A549 (cell line): ENCODE results near the gene TTC1. TPM values are rescaled to one million over a fixed set of nuclear protein-coding genes. Genes with fewer than 3 reads are reported as not detected.

Experiments used
- ATAC-seq, 2 experiments: fragments of 200-7000 bp in 1 of 2; fragments of >200 bp in 1 of 2; cut with Nextera tagmentation in 1 of 2; cut with Tn5 transposase in 1 of 2; 3 replicates each; pipeline versions ENCODE4 v1.8.0 to v1.9.1; 2018 to 2020; ENCODE audit warnings: mild to moderate bottlenecking in 1 of 2, moderate library complexity in 1 of 2
- CTCF ChIA-PET: fragments of 300-600 bp; sonication (Branson Sonifier 250); formaldehyde crosslinking; extraction: SDS; loops from one replicate; lab custom pipeline; 2021; ENCODE audit warnings: antibody characterized with exemption, inconsistent platforms; lab: Yijun Ruan, JAX
- POLR2A ChIA-PET: fragments of 350-600 bp; formaldehyde crosslinking; extraction: SDS; loops from one replicate; lab custom pipeline; 2021; ENCODE audit warnings: antibody characterized with exemption, inconsistent platforms; lab: Yijun Ruan, JAX
- DNase-seq, 2 experiments: peaks; one replicate each; pipeline versions ENCODE4 v3.0.0 to v3.0.0-alpha.2; 2011 to 2016; ENCODE audit warnings: low read depth in 1 of 2, low spot score in 1 of 2
- FAIRE-seq: peaks from 2 replicates; lab custom pipeline; 2011; peaks lifted over from hg19 to GRCh38; lab: Jason Lieb, UNC
- H3K27ac ChIP-seq, 2 experiments: fragments of >200 bp; sonication (Bioruptor Twin); formaldehyde crosslinking; 3 replicates each; pipeline ENCODE4 v1.5.1; 2016 to 2017
- H3K4me1 ChIP-seq: fragments of >200 bp; sonication (Bioruptor Twin); formaldehyde crosslinking; 3 replicates; pipeline ENCODE4 v1.6.1; 2016
- H3K4me2 ChIP-seq: fragments of >200 bp; sonication (Bioruptor Twin); formaldehyde crosslinking; 3 replicates; pipeline ENCODE4 v1.6.1; 2016
- H3K4me3 ChIP-seq: fragments of >200 bp; sonication (Bioruptor Twin); formaldehyde crosslinking; 3 replicates; pipeline ENCODE4 v1.5.1; 2016
- H3K9me3 ChIP-seq: fragments of >200 bp; sonication (Bioruptor Twin); formaldehyde crosslinking; 3 replicates; pipeline ENCODE4 v1.6.1; 2016
- BHLHE40 ChIP-seq: IDR thresholded peaks from 2 replicates; pipeline ENCODE4 v1.6.1; 2012; ENCODE audit warnings: low read depth, low read length, inconsistent platforms
- CBX8 ChIP-seq: fragments of 200-600 bp; sonication (generic); IDR thresholded peaks from 2 replicates; pipeline ENCODE4 v1.6.1; 2016
- CHD2 ChIP-seq: fragments of 150-350 bp; IDR thresholded peaks from 2 replicates; pipeline ENCODE4 v1.6.1; 2014; ENCODE audit warnings: low read length; ENCODE audit not compliant: partially characterized antibody
- EHF ChIP-seq: fragments of 250-450 bp; sonication (Bioruptor Pico); IDR thresholded peaks from 2 replicates; pipeline ENCODE4 v1.5.0; 2020; ENCODE audit warnings: mild to moderate bottlenecking
- EHMT2 ChIP-seq: fragments of 200-600 bp; sonication (generic); IDR thresholded peaks from 2 replicates; pipeline ENCODE4 v1.6.1; 2016; ENCODE audit warnings: antibody characterized with exemption, low read depth, mild to moderate bottlenecking, moderate library complexity
- FOSB ChIP-seq: fragments of 250-450 bp; sonication (Bioruptor Pico); IDR thresholded peaks from 2 replicates; pipeline ENCODE4 v1.5.0; 2020; ENCODE audit warnings: mild to moderate bottlenecking, moderate library complexity
- FOSL2 ChIP-seq, 2 experiments: fragments of 450-650 bp in 1 of 2; fragments of >200 bp in 1 of 2; sonication (Bioruptor Twin) in 1 of 2; formaldehyde crosslinking; IDR thresholded peaks; 2 replicates each; pipeline versions ENCODE4 v1.5.0 to v1.6.1; 2016 to 2020; ENCODE audit warnings: mild to moderate bottlenecking in 1 of 2, moderate library complexity in 1 of 2
- HDAC2 ChIP-seq: fragments of 200-600 bp; sonication (generic); IDR thresholded peaks from 2 replicates; pipeline ENCODE4 v1.6.1; 2016
- HOXA7 ChIP-seq: fragments of 250-450 bp; sonication (Bioruptor Pico); IDR thresholded peaks from 2 replicates; pipeline ENCODE4 v1.5.0; 2020; ENCODE audit warnings: mild to moderate bottlenecking, moderate library complexity
- HOXB13 ChIP-seq: fragments of 250-450 bp; sonication (Bioruptor Pico); IDR thresholded peaks from 2 replicates; pipeline ENCODE4 v1.5.0; 2020; ENCODE audit warnings: low read depth, mild to moderate bottlenecking, moderate library complexity
- HOXB5 ChIP-seq: fragments of 250-450 bp; sonication (Bioruptor Pico); IDR thresholded peaks from 2 replicates; pipeline ENCODE4 v1.5.0; 2020; ENCODE audit warnings: mild to moderate bottlenecking, moderate library complexity
- MAZ ChIP-seq: fragments of 150-350 bp; IDR thresholded peaks from 2 replicates; pipeline ENCODE4 v1.6.1; 2014; ENCODE audit warnings: antibody characterized with exemption, low read depth, low read length, borderline replicate concordance
- MYC ChIP-seq: IDR thresholded peaks from 2 replicates; pipeline ENCODE4 v1.6.1; 2012; ENCODE audit warnings: mild to moderate bottlenecking, inconsistent platforms, low read length, improper control_type of control experiment, borderline replicate concordance
- NPAS2 ChIP-seq: fragments of 250-450 bp; sonication (Bioruptor Pico); IDR thresholded peaks from 2 replicates; pipeline ENCODE4 v1.8.0; 2022; ENCODE audit warnings: mild to moderate bottlenecking, moderate library complexity, borderline replicate concordance
- NR3C1 ChIP-seq: fragments of >200 bp; sonication (Bioruptor Twin); formaldehyde crosslinking; IDR thresholded peaks from 3 replicates; pipeline ENCODE4 v1.6.1; 2017
- SMC3 ChIP-seq: fragments of >200 bp; sonication (Bioruptor Twin); formaldehyde crosslinking; IDR thresholded peaks from 3 replicates; pipeline ENCODE4 v1.6.1; 2018; ENCODE audit warnings: inconsistent platforms
- TFCP2L1 ChIP-seq: fragments of 250-450 bp; sonication (Bioruptor Pico); IDR thresholded peaks from 2 replicates; pipeline ENCODE4 v1.5.0; 2021; ENCODE audit warnings: mild to moderate bottlenecking
- ZNF302 ChIP-seq: fragments of 250-450 bp; sonication (Bioruptor Pico); IDR thresholded peaks from 2 replicates; pipeline ENCODE4 v1.9.0; 2021; ENCODE audit warnings: inconsistent platforms, mild to moderate bottlenecking, moderate library complexity
- ZSCAN20 ChIP-seq: fragments of 250-450 bp; sonication (Bioruptor Pico); IDR thresholded peaks from 2 replicates; pipeline ENCODE4 v1.8.0; 2022; ENCODE audit warnings: mild to moderate bottlenecking, moderate library complexity
- WGBS: methylation state at CpG from one replicate; pipeline ENCODE4 v1.1.6; 2017; ENCODE audit errors: missing lambda C conversion rate; 5-methylcytosine and 5-hydroxymethylcytosine counted together
- polyA plus RNA-seq, 4 experiments: library from polyadenylated mRNA; depleted of rRNA in 3 of 4; stranded (reverse); fragments of >200 nt; fragmentation: RNase III in 1 of 4; extraction: RNeasy Plus Mini Kit Qiagen cat#74134 plus additional on column Dnase treatment in 1 of 4; gene quantifications; 2 replicates in 3 of 4; 3 replicates in 1 of 4; pipeline ENCODE4 v1.2.3, GENCODE V29; 2011 to 2017
- TF ChIP-seq, protein P1 (sequence below): IDR thresholded peaks from 2 replicates; pipeline ENCODE4 v1.6.1; 2012
- TF ChIP-seq, protein P2 (sequence below): IDR thresholded peaks from 2 replicates; pipeline ENCODE4 v1.6.1; 2012; ENCODE audit warnings: low read depth, borderline replicate concordance
- TF ChIP-seq, protein P3 (sequence below): fragments of >200 bp; sonication (Bioruptor Twin); formaldehyde crosslinking; IDR thresholded peaks from 3 replicates; pipeline ENCODE4 v1.5.1; 2016
- TF ChIP-seq, protein P4 (sequence below): fragments of 250-450 bp; sonication (Bioruptor Pico); IDR thresholded peaks from 2 replicates; pipeline ENCODE4 v1.5.0; 2020; ENCODE audit warnings: low read depth, mild to moderate bottlenecking, moderate library complexity
- TF ChIP-seq, protein P5 (sequence below): fragments of >200 bp; sonication (Bioruptor Twin); formaldehyde crosslinking; IDR thresholded peaks from 3 replicates; pipeline ENCODE4 v1.6.1; 2016

Gene TTC1
- polyA plus RNA-seq, 2 of the 4 experiments (the other 2 are of a cell fraction) = 64.9 to 79.7 TPM

DNA sequence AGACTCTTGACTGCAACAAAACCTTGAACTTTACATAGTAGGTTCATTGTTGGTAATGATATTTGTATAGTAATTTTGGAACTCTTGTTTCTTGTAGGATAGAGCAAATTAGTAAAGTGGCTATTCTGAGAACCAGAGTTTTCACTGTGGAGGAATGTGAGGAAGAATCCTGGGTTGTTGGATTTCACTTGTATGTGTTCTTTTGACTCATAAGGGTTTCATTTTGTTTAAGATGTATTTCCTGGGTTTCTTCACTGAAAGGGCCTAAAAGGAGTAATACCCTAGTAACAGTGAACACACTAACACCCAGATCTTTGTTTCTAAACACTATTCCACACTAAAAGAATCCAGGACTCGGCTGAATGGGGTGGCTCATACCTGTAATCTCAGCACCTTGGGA lies 20.1 kb downstream of the TTC1 start:
- CTCF ChIA-PET = no interaction called here
- TF ChIP-seq NR3C1 (no peak), HOXB5 (CRISPR knock-in tag) (no peak), CHD2 (no peak), ZNF302 (CRISPR knock-in tag) (no peak)
- ATAC-seq (no peak), FAIRE-seq (no peak), DNase-seq (no peak)
- Histone ChIP-seq H3K9me3 (no peaks in the 10 kb centered on the region), H3K4me3 (no peak overlapping the region), H3K4me2 (no peak overlapping the region), H3K4me1 (no peaks in the 10 kb centered on the region), H3K27ac (no peak overlapping the region)
- POLR2A ChIA-PET = no interaction called here
- WGBS = 96% methylated on average over 1 of the region's 1 CpG

DNA sequence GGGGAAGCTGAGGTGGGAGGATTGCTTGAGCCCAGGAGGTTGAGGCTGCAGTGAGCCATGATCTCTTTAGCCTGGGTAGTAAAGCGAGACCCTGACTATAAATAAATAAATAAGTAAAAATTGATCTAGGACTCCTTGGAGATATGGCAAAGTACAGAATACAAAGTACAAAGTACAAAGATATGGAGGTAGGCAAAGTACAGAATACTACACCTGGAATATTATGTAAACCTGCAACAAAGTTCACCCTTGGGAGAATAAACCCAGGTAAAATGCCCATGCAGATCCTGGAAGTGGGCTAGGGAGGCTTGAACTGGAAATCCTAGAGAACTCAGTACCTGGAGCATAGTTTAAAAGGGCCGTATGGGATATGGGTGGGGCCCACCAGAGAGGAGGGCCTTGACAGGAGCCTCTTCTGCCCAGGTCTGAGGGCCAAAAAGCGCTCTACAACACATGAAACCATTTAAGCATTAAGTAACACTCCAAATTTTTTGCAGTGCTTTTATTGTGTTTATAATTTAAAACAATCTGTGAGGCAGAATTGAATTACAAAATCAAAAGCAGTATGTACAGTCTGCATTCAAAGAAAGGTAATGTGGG lies 20.7 kb downstream of the TTC1 start:
- DNase-seq = no peak
- POLR2A ChIA-PET = no interaction called here
- Histone ChIP-seq H3K4me2 (no peak overlapping the region), H3K27ac (no peak overlapping the region), H3K4me1 (no peaks in the 10 kb centered on the region), H3K4me3 (no peak overlapping the region), H3K9me3 (no peaks in the 10 kb centered on the region)
- CTCF ChIA-PET = no interaction called here
- no peak for ATAC-seq
- TF ChIP-seq EHMT2 (no peak), NR3C1 (no peak), CBX8 (no peak), HDAC2 (no peak), FOSB (no peak), HOXB13 (CRISPR knock-in tag) (no peak)
- FAIRE-seq = no peak
- 96% methylated on average over 3 of the region's 3 CpGs for WGBS

DNA sequence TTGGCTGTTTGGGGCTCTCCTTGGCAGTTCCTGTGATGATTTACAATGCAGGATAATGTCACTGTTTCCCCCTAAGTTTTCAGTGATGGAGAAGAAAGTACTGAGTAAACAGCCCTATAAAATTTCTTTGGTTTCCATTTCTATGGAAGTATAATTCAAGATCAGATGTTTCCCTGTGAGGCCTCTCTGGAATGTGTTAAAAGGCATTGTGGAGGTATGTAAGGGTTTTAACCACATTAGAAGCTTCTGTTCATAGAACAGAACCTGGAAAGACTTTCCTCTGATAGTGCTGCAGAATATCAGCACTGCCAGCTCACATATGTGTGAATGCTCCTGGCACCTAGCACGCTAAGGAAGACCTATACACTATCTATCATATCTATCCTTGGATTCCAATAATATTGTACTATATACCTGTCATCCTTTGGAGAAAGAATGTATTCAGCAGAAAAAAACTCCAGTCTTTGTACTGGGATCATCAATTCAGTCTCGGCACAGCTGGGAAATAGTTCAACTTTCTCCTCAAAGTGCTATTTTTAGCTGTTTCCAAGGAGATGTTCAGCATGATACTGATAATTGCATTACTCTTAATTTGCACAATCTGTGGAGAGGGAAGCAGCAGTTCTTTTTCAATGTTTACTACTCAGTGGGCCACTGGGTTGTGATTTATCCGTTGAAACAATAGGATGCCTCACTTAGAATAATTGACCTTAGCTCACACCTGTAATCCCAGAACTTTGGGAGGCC lies 21.9 kb downstream of the TTC1 start:
- 98% methylated on average over 3 of the region's 3 CpGs for WGBS
- DNase-seq = no peak
- no peaks in the 10 kb centered on the region for H3K4me1 ChIP-seq
- H3K9me3 ChIP-seq = no peaks in the 10 kb centered on the region
- POLR2A ChIA-PET = no interaction called here
- no peak overlapping the region for H3K4me3 ChIP-seq
- no peak for FAIRE-seq
- CTCF ChIA-PET = interaction anchor here (0.6 to 2.7 kb wide), 2 partner anchors 9 to 336 kb away, joined by 3 to 14 read pairs; no protein-coding TSS in a partner anchor
- no peak for ATAC-seq
- H3K27ac ChIP-seq = no peak overlapping the region
- TF ChIP-seq FOSB (no peak), HOXA7 (no peak)
- TF ChIP-seq, protein P1, sequence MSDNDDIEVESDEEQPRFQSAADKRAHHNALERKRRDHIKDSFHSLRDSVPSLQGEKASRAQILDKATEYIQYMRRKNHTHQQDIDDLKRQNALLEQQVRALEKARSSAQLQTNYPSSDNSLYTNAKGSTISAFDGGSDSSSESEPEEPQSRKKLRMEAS = no peak
- TF ChIP-seq, all 56 proteins: peak for 0
- no peak overlapping the region for H3K4me2 ChIP-seq

DNA sequence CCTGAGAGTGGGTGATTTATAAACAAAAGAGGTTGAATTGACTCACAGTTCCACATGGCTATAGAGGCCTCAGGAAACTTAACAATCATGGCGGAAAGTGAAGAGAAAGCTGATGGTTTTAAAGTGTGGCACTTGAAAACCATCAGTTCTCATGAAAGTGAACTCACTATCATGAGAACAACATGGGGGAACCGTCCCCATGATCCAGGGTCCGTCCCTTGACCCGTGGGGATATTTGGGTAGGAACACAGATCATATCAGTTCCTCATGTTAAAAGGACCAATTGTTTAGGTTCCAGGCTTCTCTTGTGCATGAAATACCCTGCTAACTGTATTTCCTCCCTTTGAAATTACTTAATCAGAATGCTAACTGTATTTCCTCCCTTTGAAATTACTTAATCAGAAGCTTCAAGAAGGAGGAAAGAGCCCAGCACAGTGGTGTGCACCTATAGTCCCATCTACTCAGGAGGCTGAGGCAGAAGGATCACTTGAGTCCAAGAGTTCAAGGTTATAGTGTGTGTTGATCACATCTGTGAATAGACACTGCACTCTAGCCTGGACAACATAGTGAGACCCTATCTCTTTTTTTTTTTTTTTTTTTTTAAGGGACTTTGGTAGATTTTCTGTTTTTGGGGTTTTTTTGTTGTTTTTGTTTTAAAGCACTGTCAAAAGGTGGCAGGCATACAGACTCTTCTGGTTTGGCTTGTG lies 24.8 kb downstream of the TTC1 start:
- no peak for DNase-seq
- ChIA-PET POLR2A (no interaction called here), CTCF (interaction anchor here (0.5 to 1.9 kb wide), 6 partner anchors 8 to 311 kb away, joined by 3 to 7 read pairs (median 4); no protein-coding TSS in a partner anchor)
- no peak for FAIRE-seq
- Histone ChIP-seq H3K4me2 (no peak overlapping the region), H3K27ac (no peak overlapping the region), H3K4me1 (no peaks in the 10 kb centered on the region), H3K4me3 (no peak overlapping the region), H3K9me3 (no peaks in the 10 kb centered on the region)
- WGBS = 85% methylated on average over 4 of the region's 4 CpGs
- ATAC-seq = no peak
- TF ChIP-seq NPAS2 (CRISPR knock-in tag) (no peak), BHLHE40 (no peak), EHF (CRISPR knock-in tag) (no peak), TFCP2L1 (CRISPR knock-in tag) (no peak), SMC3 (no peak), MAZ (no peak), CHD2 (no peak), ZSCAN20 (CRISPR knock-in tag) (no peak), MYC (no peak), FOSL2 (IDR thresholded peaks at IDR 0.05) (no peak), FOSL2 (CRISPR knock-in tag; IDR thresholded peaks at IDR 0.05) (no peak), EHMT2 (no peak)
- TF ChIP-seq, protein P2, sequence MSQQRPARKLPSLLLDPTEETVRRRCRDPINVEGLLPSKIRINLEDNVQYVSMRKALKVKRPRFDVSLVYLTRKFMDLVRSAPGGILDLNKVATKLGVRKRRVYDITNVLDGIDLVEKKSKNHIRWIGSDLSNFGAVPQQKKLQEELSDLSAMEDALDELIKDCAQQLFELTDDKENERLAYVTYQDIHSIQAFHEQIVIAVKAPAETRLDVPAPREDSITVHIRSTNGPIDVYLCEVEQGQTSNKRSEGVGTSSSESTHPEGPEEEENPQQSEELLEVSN = no peak
- TF ChIP-seq, protein P3, sequence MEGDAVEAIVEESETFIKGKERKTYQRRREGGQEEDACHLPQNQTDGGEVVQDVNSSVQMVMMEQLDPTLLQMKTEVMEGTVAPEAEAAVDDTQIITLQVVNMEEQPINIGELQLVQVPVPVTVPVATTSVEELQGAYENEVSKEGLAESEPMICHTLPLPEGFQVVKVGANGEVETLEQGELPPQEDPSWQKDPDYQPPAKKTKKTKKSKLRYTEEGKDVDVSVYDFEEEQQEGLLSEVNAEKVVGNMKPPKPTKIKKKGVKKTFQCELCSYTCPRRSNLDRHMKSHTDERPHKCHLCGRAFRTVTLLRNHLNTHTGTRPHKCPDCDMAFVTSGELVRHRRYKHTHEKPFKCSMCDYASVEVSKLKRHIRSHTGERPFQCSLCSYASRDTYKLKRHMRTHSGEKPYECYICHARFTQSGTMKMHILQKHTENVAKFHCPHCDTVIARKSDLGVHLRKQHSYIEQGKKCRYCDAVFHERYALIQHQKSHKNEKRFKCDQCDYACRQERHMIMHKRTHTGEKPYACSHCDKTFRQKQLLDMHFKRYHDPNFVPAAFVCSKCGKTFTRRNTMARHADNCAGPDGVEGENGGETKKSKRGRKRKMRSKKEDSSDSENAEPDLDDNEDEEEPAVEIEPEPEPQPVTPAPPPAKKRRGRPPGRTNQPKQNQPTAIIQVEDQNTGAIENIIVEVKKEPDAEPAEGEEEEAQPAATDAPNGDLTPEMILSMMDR = no peak
- TF ChIP-seq, protein P4, sequence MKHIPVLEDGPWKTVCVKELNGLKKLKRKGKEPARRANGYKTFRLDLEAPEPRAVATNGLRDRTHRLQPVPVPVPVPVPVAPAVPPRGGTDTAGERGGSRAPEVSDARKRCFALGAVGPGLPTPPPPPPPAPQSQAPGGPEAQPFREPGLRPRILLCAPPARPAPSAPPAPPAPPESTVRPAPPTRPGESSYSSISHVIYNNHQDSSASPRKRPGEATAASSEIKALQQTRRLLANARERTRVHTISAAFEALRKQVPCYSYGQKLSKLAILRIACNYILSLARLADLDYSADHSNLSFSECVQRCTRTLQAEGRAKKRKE = no peak
- TF ChIP-seq, protein P5, sequence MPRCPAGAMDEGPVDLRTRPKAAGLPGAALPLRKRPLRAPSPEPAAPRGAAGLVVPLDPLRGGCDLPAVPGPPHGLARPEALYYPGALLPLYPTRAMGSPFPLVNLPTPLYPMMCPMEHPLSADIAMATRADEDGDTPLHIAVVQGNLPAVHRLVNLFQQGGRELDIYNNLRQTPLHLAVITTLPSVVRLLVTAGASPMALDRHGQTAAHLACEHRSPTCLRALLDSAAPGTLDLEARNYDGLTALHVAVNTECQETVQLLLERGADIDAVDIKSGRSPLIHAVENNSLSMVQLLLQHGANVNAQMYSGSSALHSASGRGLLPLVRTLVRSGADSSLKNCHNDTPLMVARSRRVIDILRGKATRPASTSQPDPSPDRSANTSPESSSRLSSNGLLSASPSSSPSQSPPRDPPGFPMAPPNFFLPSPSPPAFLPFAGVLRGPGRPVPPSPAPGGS = no peak
